Activated CD4-positive, alpha-beta T cell treated with anti-CD3 and anti-CD28 coated beads, Interleukin-2, amount 50 U/mL, for 16 hours (primary cell): ENCODE results near the gene P4HA2.

Source experiments
- DNase-seq: peaks from one replicate; pipeline ENCODE4 v3.0.0-alpha.2; 2020

The P4HA2 gene

DNA sequence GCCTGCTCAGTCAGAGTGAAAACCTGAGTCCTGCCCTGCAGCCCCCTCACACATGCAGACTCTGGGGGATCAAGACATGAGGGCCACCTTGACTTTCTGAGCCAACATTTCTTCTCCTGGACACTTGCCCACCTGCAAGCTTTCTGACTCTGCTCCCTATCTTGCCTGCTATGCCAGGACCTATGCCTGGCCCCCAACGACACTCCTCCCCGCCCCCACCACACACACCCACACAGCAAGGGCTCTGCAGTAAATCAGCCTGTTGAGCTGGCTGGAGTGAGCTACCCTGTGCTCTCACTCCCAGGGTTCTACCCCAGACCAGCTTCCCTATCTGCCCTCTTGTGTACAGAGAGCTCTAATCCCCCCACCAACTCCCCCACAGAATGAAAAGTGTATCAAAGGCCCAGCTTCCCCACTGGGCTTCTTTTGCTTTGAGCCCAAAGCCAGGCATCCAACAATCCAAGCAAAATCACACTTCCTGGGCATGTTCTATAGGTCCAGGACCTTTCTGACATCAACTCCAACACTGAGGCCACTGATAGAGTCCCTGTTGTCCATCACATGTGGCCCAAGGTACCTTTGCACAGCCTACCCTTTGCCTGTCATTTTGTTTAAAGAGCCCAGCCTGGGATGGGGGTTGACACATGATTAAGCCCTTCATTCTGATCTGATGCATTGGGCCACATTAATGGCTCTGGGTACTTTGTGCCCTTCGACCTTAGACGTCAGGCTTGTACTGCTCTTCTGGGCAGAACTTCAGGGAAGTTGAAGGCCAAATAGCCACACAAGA, 37.1 kb upstream of the P4HA2 start:
- DNase-seq: no peak

DNA sequence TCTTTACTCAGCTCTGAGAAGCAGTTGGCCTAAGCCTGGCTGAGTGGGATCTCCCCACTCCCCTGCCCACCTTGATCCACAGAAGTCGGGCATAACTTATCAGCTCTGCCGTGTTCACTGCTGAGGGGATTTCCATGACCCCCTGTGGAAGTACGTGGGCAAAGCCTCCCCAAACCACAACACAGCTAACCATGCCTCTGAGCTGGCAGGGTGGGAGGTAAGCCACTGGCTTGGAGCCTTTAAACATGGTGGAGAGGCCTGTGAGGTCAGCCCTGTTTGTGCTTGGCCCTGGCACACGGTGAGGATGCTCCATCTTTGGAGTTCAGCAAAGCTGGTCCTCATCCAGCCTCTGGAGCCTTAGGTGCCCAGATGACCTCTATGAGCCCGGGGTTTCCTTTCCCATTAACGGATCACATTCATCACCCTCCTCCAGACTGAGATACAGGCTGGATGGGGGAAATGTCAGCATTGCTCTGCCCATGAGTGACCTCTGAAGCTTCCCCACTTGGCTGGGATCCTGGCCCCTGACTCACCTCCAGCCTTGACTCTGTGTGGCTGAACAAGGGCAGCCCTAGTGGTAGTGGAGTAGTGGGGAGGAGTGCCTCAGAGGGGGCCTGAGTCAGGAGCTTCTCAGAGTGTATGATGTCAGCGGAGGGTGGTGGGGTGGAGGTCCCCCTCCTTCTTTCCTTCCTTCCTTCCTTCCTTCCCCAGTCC, 36.1 kb upstream of the P4HA2 start:
- no peak for DNase-seq

DNA sequence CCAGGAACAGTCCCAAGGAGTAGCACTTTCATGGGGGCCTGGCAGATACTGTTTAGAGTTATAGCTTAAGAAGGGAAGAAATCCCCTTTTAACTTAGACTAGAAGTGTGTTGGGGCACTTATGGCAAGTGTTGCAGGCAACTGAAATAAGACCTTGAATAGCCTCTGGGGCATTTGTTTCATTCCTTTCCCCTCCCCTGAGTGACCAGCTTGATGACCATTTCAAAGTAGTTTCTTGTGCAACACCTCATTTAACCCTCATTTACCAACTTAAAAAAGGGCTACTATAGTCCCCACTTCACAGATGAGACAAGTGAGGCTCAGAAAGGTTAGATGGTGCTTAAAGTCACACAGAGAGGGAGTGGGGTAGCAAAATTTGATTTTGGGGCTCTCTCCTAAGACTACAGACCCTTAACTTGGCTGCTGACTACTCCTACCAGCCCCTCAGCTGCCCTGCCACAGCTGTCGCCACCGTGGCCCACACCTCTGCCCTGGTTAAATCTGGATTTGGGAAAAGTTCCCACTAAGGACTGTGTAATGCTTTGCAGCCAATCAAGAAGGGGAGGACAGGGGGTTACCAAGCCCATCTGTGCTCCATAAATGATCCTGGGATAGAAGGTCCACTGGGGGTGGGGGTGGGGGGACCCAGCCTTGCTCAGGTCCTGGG, 35.4 kb upstream of the P4HA2 start:
- DNase-seq: no peak

DNA sequence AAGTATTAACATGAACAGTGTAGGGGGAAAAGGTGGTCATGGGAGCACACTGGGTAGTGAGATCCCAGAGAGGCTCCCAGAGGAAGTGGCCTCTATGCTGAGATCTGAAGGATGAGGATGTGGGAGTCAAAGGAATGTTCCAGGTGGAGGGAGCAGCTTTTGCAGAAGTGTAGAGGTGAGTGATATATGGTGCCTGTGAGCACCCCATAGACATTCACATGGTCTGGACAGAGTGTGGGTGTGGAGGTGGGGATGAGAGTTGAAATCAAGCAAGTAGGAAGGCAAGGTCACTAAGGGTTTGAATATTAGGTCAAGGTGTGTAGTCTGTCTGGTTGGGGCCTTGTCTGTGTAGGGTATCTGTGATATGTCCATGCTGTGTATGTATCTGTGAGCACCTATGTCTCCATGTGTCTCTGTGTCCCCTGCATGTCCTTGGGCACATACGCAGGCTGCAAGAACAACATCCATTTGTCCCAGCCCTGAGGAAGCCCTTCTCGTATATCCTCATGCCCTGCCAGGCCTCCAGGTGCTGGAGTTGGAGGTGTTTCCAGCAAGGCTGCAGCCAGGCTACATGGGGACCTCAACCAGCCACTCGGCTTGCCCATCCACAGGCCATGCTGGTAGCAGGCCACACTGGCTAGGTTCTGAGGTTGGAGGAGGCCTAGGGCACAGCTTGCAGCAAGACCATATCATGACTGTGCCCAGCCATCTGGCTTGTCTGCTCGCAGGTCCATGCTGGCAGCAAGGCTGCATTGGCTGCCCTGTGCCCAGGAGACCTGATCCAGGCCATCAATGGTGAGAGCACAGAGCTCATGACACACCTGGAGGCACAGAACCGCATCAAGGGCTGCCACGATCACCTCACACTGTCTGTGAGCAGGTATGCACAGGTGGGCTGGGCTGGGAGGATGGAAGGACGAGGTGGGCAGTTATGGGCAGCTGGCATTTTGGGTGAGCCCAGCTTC, 34.5 kb upstream of the P4HA2 start:
- DNase-seq: no peak

DNA sequence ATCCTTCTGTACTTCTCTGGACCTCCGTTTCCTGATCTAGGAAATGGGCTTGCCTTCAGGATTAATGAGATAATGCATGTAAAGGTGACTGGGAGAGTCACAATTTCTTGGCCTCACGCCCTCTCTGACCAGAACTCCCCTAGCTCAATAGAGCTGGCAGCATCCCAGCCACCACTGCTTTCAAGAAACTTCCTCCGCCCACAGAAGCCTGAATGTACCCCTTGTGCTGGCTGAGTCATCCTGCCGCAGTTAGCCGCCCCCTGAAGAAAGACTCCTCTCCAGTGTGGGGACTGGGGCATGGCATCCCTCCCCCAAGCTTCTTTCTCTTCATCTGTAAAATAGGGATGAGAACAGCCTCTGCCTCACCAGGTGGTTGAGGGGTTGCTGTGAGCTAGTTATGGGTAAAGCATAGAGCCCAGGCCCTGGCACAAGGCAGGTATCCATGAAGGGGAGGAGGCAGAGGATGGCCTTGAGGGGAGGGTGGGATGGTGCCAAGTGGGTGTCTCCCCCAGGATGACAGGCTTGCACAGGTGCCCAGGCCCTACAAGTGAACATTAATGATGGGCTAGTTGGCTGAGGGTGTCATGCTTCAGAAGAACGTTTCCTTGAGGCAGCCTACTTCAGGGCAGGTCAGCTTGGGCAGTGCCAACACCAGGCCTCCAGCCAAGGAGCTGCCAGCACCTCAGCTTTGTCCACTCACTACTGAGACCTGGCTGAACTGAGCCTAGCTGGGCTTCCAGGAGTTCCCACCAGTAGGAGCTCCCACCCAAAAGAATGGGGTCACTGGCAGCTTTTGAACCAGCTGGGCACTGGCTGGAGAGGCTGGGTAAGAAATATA, 33.3 kb upstream of the P4HA2 start:
- DNase-seq: no peak

DNA sequence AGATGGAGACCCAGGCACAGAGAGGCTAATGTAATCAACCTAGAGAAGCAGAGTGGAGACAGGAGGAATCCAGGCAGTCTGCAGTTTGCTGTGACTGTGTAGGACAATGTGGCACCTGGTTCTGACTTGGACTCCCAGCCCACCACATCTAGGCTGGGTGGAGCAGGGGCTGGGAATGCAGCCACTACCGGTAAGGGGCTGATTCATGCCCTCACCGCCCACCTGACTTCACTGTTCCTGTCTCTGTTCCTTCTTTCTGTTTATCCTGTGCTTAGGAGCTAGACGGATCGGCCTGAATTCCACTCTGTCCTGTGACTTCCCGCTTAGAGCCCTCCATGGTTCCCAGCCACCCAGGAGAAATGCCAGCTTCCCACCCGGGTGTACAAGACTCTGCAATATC, 32.4 kb upstream of the P4HA2 start:
- DNase-seq: no peak

DNA sequence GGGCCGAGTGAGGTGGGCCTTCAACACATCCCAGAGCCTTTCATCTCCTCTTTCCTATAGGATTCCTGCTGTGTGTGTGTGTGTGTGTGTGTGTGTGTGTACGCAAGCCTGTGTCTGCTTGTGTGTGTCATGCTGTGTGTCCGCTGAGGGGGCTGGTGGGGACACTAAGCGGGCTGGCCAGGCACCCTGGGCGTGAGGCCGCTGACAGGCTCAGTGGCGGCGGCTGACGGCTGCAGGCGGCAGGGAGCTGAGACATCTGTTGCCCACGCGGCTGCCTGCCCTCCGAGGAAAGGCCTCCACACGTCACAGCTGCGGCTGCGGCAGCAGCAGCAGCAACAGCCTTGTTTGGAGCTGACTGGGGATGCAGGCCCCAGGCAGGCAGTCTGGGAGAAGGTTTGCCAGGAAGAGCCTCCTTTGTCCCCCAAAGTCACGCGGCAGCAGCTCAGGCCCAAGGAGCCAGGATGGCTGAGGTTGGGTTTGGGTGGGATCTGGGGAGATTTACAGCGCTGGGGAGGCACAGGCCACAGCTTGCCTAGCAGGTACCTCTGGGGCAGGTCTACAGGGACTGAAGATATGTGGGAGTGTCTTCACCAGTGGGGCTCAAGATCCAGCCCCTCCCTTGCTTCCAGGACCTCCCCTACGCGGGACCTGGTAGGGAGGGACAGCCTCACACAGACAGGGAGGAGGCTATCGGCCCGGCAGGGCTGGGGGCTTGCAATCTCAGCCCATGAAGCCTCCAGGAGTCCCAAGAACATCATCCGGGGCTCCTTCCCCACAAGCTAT, 31.6 kb upstream of the P4HA2 start:
- no peak for DNase-seq

DNA sequence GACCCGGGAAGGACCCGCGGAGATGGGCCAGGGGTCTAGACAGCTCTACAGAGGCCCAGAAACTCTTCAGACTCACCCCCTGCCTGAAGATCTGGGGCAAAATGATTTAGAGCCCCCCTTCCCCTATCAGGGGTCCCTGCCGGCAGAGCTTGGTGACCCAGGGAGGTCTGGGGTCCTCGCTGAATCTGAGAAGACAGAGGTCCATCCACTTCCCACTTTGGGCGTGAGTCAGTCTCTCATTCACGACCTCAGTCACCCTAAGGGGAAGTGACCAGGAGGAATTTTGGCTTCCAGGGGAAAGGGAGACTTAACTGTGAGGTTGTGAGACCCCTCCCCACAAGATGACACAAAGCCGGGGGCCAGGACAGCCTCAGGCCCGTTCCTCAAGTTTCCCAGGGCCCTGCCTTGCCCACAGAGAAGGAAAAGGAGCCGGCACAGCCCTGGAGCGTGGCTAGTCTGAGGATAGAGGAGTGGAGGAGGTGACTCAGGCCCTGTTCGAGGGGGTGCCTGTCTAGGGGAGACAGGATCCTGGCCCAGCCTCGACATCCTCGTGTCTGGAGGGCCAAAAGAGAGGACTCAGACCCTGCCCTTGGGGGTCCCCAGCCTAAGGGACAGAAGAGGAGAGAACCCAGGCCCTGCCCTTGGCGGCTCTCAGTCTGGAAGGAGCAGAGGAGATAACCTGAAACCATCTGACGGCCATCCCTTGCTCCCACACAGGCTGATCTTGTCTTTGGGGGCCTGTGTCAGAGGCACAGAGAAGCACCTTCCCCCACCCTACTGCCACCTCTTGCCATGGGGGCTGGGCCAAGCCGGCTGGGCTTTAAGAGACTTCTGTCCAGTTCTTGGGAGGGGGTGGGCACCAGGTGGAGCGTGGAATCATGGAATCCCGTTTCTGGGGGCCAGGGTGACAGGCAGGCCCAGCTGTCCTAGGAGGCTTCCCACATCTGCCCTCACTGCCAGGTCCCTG, 30.7 kb upstream of the P4HA2 start:
- no peak for DNase-seq

DNA sequence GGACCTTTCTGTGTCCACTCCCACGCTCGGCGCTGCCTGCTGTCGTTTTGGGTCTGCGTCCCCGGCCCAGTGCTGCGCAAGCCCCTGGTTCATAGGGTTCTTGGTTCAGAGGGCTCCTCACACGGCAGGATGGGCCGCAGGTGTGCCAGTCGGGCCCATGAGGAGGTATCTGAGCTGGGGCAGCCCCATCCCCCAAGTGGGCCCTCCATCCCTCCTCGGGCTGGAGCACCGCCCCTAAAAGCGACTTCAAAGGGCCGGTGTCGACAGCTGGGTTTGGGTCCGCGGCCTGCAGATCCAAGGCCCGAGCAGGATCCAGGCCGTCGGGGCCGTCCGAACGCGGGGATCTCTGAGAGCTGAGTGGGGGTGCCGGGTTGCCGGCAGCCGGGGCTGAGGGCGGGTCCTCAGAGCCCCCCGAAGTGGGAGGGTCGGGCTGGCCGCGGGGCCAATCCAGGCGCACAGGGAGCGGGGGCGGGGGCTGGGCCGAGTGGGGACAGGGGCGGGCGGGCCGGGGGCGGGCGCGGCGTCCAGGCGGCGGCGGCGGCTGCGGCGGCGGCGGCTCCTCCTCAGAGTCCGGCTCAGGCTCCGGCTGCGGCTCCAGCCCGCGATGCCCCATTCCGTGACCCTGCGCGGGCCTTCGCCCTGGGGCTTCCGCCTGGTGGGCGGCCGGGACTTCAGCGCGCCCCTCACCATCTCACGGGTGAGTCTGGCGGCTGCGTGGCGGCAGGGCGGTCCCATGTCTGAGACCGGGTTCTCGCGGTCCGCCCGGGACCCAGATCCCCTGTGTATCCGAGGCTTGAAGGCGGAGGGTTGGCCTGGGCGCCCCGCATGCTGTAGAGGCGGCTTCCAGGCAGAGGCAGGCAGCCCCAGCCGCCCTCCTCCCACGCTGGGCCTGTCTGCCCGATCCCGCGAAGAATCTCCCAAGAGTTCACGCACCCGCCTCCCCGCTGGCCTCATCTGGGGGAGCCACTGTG, 29.8 kb upstream of the P4HA2 start, which contains the start of gene PDLIM4:
PDLIM4 (plus strand) TSS at position 566 of the 971 bp plus-strand sequence; CDS start at position 605, 39 bp downstream.
- DNase-seq: no peak

DNA sequence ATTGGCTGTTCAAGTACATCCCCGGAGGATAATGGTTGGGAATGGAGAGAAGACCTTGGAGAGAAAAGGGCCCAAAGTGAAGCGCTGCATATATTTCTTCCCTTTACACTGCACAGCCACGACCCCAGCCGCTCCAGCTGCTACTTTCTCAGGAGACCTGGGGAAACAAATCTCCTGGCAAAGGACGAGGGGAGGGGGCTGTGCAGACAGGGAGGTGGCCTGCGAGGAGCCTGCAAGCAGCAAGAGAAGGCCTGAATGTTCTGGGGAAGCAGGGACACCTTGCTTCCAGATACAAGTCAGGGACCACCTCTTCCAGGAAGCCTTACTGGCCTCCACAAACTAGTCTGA, 29.1 kb upstream of the P4HA2 start:
- DNase-seq: no peak

DNA sequence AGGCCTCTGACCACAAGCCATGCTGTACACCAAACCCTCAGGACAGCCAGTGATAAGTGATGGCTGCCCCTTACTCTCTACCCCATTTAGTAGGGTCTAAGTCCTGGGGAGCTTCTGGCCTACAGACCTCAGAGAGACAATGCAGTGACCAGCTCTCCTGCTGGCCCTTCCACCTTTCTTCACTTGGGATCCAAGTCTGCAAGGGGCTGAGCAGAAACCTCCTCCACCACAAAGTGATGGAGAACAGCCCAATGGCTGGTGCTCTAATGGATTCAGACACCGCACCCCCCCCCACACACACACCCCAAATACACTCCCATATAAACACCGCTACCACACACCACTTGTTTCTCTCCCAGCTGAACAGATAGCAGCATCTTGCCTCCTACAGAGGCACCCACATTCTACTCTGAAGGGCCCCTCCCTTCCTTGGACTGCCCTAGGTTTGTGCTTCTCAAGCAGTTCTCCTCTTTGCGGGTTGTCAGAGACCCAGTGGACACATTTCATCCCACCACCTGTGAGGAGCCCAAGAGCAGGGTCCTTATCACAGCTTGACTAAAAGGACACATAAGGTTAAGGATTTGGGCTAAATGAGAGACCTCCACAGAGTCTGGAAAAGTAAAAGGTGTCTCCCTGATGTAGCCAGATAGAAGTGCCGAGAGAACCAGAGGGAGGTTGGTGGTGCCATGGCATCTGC, 28.6 kb upstream of the P4HA2 start:
- DNase-seq: no peak

DNA sequence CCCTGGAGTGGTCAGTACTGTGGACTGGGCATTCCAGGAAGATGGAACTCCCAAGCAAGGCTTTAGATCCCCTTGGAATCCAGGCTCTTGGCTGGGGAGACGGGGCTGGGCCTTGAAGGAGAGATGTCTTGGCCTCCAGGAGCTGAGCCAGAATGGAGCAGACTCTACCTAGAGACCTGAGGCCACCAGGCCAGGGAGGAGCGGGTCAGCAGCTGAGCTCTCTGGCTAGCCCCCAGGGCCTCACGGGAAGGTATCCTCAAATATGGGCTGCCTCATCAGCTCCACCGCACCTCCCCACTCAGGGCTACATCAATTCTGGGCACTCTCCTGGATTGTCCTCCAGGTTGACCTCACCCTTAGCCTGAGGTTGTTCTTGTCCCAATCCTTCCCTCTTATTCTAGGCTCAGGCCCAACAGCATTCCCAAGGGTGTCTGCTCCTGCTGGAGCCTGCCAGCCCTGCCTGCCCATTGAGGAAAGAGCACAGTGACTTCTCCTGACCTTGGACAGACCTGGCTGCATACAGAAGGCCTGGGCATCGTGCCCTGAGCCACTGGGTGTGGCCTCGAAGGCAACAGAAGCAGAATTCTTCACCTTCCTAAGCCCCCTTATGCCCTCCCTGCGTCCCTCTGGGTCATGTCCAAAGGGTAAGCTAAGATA, 26.8 kb upstream of the P4HA2 start:
- no peak for DNase-seq

DNA sequence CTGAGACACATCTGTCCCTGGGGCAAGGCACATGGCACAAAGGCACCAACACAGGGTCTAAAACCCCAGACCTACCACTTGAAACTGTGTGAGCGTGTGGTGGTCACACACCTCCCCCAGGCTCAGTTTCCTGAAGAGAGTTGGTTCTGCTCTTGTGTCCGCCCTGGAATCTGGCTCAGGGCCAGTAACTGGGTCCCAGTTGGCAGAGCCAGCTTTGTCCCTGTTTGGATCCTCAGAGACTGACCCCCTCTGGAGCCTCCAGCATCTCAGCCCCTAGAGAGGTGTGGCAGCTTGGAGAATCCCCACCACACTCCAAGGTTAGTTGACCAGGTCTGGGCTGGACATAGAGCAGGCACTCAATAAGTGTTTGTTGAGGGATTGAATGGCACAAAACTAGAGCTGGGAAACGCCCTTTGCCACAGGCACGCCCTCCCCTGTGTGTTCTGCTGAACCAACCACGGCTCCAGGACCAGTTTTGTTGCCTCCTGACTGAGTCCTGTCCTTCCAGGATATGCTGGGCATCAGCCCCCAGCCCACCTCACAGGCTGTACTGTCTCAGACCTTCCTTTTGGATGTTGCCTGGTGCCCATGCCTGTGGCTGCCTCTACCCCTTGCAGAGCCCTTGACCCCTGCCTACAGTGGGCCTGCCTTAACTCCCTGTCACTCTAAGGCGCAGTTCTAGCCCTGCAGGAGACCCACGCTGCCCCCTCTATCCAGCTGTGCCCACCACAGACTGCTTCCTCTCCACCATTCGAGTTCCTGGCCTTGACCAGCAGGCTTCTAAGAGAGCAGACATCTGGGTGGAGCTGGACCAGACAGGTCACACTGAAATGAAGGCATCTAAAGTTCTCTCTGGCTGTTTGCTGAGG, 26.0 kb upstream of the P4HA2 start:
- DNase-seq: no peak

DNA sequence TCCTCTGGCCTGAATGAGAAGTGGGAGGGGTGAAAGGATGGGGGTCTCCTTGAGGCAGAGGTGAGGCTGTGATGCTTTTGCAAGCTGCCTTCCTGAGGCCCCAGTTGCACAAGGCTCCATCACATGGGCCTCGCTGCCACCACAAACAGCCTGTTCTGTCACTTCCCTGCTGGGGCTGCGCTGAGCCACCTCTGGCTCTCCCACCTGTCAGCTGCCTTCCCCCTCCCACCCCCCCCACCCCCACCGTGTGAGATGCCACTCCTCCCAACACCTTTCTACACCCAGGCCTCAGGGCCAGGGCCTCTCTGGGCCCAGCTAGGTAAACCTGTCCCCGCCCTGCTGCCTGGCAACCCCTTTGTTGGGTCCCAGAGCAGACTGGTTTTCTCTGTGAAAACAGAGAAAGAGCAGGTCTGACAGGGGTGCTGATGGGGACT, 25.4 kb upstream of the P4HA2 start:
- DNase-seq: no peak

DNA sequence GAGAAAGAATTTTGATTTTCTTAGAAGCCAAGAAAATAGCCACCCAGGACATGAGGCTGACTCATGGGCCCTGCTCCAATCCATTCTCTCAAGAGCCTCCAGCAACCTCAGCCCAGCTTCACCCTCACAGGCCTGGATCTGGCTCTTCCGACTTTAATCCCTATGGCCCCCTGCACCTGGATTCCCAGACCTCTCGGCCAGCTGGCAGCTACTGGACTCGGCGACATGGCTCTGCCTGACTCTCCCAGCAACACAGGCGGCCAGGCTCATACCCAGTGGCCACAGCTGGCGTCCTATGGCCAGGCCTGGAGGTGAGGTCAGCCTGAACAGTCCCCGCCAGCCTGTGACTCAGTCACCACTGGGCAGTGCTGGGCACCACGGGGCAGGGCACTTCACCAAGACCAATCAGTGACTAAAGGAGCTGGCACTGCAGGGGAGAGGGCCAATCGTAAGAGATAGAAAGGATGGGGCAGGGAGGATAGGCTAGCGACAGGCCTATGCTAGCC, 23.6 kb upstream of the P4HA2 start:
- DNase-seq: no peak

DNA sequence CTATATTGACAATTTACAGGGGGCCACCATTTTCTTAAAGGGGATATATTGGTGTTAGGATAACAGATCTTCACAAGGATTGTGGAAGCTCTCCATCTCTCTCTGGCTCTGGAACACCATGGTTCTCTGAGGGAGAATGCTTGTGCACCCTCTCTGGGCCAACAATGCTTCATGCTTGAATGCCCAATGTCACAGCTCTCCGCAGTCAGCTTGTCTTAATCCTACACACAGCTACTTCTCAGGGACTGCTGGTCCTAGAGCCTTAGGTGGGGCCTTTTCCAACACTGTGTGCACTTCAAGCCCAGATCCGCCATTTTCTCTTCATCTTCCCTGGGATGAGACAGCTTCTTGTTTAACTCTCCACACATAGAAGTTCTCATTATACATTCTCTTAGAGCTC, 22.9 kb upstream of the P4HA2 start:
- DNase-seq: no peak
